Measurements from ENCODE around the gene PHKG2.

The PHKG2 gene

DNA sequence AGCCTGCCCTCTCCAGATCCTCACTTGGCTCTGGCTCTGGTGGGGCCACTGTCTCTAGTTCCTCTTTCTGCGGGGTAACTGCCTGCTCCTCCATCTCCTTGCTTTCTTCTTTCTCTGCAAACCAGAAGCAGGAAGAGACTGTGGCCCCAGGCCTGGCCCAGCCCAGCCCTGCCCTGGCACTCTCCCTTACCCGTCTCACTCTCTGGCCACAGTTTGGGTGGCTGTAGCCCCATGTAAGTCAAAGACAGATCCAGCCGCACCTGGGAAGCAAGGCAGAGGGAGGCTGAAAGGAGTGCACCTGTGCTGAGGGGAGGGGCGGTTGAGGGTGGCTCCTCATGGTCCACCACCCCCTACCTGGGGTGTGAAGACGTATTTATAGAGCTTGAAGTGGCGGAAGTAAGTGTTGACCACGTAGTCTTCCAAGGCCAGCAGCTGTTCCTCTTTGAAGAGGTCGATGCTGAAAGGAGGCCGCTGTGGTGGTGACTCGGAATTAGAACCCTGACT, 10.8 kb downstream of the PHKG2 start:
- DNase-seq = no peak

DNA sequence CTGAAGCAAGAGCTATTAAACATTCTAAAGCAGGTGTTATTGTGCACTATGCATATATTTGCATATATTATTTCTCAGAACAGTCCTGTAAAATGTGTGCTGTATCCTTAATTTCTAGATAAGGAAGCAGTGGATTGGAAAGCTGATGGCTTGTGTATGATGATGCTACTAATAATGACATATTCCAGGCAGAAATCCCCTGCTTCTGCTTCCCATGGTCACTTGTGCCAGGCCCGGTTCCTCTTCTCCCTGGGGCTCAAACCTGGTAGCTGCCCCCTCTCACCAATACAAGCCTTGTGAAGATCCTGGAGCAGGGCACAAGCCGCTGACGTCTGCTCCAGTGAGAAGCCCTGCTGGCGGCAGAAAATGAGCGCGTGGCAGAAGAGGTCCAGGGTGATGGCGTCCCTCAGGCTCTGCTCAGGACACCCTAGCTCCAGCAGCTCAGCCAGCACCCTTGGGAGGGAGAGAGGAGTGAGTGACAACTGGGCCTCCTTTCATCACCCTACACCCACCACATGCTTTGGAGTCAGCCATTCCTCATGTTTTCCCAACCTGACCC, 11.9 kb downstream of the PHKG2 start:
- DNase-seq = no peak

- no peak for DNase-seq
Measured at GRCh38 chr16:30760577-30761426, 12.6 kb downstream of the PHKG2 start.

- DNase-seq = peak in 1 of 4 experiments; percentile 22
Measured at GRCh38 chr16:30761427-30761927, 13.3 kb downstream of the PHKG2 start.

GRCh38 chr16:30761928-30762902, 14.0 kb downstream of the PHKG2 start, which contains the start of the genes CFAP119 and RNF40:
Gene CFAP119 (minus strand): TSS chr16:30762062. CDS start chr16:30761748, 314 bp downstream.
Gene RNF40 (plus strand): TSS chr16:30762322. CDS start chr16:30762546, 224 bp downstream.
- DNase-seq = peak; percentile 74 to 77 (median 75)

DNA sequence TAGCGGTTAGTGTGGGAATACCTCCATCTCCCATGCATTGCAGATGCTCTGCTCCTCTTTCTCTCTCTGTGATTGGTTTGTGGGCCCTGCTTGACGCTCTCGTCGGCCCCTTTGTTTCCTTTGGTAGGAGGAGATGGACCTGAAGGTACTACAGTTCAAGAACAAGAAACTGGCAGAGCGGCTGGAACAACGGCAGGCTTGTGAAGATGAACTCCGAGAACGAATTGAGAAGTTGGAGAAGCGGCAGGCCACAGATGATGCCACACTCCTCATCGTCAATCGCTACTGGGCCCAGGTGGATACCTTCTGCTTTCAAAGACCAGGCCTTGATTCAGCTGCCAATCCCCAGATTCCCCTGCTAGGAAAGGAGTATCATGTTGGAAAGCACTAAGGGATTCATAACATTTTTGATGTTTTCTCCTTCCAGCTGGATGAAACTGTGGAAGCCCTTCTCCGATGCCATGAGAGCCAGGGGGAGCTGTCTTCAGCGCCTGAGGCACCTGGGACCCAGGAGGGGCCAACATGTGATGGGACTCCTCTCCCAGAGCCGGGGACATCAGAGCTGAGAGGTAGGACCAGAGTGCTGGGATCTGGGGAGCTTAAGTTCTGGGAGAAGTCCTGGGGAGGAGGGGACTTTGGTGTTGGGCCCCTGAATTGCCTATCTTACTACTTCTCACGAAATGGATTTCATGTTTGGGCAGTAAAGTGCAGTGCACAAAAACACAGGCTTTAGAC, 14.9 kb downstream of the PHKG2 start:
- no peak for DNase-seq

DNA sequence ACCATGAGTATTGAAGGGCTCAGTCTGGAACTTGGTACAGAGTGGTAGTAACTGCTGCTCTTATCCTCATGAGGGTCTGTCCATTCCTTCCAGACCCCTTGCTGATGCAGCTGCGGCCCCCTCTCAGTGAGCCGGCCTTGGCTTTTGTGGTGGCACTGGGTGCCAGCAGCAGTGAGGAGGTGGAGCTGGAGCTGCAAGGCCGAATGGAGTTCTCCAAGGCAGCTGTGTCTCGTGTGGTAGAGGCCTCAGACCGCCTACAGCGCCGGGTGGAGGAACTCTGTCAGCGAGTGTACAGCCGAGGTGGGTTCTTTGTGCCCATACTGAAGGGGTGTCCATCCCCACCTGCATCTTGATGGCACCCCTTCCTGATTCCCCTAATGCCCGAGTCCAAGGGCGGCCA, 15.9 kb downstream of the PHKG2 start:
- no peak for DNase-seq

DNA sequence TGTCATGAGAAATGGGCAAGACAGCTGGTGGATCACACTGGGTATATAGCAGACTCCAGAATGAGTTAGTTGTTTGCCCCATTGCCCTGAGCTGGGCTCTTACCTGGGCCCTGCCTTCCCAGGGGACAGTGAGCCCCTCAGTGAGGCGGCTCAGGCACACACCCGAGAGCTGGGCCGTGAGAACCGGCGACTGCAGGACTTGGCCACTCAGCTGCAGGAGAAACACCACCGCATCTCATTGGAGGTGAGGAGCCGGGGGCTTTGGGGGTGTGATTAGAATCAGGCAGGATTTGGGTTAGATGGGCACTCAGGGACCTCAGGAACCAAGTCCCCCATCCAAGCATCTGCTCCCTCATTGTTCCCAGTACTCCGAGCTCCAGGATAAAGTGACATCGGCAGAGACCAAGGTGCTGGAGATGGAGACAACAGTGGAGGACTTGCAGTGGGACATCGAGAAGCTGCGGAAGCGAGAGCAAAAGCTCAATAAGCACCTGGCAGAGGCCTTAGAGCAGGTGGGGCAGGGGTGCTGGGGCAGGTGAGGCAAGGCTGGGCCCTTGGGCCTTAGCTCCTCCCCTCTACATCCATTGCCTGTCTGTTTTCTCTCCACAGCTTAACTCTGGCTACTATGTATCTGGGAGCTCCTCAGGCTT, 16.7 kb downstream of the PHKG2 start:
- no peak for DNase-seq

DNA sequence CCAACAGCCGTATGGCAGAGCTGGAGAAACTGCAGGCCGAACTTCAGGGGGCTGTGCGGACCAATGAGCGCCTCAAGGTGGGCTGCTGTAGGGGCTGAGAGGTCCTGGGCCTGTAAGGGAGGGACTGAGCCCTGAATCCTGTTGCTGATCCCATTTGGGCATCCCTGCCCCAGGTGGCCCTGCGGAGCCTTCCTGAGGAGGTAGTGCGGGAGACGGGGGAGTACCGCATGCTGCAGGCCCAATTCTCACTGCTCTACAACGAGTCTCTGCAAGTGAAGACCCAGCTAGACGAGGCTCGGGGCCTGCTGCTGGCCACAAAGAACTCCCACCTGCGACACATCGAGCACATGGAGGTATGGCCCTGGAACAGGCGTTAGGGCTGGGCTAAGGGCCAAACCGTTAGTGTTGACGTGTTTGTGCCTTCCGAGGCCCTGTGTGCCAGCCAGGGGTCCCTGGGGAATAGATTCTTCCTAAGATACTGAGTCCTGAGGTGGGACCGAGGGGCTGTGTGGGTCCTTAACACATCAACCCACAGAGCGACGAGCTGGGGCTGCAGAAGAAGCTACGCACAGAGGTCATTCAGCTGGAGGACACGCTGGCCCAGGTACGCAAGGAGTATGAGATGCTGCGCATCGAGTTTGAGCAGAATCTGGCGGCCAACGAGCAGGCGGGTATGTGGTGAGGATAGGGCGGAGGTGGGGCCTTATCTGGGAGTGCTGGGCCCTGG, 18.1 kb downstream of the PHKG2 start:
- DNase-seq = no peak

DNA sequence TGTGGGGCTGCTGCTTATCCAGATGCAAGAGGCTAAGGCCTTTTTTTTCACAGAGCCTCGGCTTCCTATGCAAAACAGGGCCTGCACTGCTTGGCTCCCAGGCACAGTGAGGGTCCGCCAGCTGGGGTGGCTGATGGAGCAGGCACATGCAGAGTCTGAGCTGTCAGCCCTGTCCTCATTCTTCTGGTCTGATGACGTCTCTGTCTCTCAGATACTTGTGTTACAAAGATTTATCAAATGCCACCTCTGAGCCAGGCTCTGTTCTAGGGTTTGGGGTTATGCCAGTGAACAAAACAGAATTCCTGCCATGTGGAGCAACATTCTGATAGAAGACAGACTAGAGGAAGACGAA, 18.7 kb downstream of the PHKG2 start:
- no peak for DNase-seq

DNA sequence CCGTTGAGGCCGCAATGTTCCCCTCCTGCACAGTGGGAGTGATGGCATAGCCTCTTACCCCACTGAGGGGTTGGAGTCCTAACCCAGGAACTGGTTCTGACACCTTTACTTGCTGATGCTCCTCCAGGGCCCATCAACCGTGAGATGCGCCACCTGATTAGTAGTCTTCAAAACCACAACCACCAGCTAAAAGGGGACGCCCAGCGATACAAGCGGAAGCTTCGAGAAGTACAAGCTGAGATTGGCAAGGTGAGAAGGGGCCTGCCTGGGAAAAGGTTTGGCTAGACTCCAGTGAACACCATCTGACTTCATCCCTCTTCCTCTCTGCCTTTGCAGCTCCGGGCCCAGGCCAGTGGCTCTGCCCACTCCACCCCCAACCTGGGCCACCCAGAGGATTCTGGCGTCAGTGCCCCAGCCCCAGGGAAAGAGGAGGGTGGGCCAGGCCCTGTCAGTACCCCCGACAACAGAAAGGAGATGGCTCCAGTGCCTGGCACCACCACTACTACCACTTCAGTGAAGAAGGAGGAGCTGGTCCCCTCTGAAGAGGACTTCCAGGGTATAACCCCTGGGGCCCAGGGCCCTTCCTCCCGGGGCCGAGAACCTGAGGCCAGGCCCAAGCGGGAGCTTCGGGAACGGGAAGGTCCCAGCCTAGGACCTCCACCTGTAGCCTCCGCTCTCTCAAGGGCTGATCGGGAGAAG, 19.7 kb downstream of the PHKG2 start:
- no peak for DNase-seq

- DNase-seq = no peak
Measured at GRCh38 chr16:30768583-30769181, 20.5 kb downstream of the PHKG2 start.

DNA sequence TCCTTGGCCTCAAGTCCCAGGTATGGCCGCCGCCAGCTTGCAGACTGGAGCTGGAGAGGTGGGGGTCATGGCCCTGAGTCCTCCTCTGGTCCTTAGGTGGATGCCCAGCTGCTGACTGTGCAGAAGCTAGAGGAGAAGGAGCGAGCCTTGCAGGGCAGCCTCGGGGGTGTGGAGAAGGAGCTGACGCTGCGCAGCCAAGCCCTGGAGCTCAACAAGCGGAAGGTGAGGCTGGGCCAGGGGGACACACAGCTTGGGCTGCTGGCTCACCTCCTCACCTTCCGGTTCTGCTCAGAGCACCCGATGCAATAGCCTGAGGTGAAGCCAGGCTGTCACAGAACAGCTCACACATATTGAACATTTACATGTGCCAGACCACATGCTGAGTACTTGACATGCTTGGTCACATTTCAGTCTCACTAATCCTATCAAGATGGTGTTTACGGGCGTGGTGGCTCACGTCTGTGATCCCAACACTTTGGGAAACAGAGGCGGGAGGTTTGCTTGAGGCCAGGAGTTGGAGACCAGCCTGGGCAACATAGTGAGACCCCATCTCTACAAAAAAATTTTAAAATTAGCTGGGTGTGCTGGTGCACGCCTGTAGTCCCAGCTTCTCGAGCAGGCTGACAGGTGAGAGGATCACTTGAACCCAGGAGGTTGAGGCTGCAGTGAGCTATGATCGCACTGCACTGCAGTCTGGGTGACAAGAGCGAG, 21.3 kb downstream of the PHKG2 start:
- no peak for DNase-seq

GRCh38 chr16:30771726-30772125, 23.5 kb downstream of the PHKG2 start:
- DNase-seq = no peak

DNA sequence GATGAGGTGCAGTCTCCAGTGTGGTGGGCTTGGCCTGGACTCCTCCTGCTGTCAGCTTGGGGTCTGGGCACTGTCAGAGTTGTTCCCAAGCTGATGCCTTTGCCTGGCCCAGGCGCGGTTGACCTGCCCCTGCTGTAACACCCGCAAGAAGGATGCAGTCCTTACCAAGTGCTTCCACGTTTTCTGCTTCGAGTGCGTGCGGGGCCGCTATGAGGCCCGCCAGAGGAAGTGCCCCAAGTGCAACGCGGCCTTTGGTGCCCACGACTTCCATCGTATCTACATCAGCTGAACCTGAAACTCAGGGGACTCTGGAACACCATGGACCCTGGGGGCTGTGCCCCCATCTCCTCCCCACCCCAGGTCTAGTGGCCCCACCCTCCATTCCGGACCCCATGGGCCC, 25.6 kb downstream of the PHKG2 start:
- no peak for DNase-seq

GRCh38 chr16:30774367-30775130, 26.3 kb downstream of the PHKG2 start:
- DNase-seq = no peak

GRCh38 chr16:30775131-30775391, 26.8 kb downstream of the PHKG2 start:
- DNase-seq = no peak

DNA sequence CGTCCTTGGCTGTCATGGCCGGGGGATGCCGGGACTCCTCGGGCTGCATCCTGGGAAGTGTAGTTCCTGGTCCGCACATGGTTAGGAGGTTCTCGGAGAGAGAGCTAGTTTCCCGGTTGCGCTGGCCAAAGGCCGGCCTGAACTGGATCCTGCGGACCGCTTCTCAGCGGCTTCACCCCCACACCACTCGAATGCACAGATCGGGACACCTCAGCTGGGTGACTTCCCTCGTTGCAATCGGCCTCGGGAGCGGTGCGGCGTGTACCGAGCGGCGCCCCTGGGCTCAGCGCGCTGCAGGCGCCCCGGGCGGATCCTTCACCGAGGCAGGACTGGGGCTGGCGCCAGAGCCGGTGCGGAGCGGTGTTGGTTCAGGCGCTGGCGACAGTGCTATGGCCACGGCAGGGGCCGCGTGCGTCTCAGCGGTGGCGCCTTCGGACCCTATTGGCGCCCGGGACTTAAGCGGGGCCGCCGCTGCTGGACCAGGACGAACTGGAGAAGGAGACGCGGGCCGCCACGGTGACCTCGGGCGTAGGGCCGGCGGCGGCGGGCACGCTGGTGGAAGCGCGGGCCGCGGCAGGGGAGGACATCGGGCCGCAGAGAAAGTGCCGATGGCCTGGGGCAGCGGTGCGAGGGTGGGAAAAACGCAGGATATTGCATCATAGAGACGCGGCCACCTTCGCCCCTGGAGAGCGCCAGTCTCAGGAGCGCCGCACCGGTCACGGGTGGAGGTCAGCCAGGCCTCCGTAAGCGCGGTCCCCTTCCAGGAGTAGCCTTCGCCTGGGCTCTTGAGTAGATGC, 27.4 kb downstream of the PHKG2 start:
- DNase-seq = peak in 3 of 4 experiments; percentile 14 to 40 (median 21)

Measured in activated CD4-positive, CD25-positive, alpha-beta regulatory T cell (primary cell).